Ectodermal cell (in vitro differentiated cells): ENCODE results near the gene UBE2E2.

Experiments used
- H3K27ac ChIP-seq: 2 replicates; pipeline ENCODE4 v1.7.0; 2013; ENCODE audit warnings: mild to moderate bottlenecking, low read depth, low read length; ENCODE audit not compliant: insufficient read depth, poor library complexity, severe bottlenecking
- H3K27me3 ChIP-seq: 2 replicates; pipeline ENCODE4 v1.7.0; 2013; ENCODE audit warnings: mild to moderate bottlenecking, low read length; ENCODE audit not compliant: insufficient read depth, control insufficient read depth, poor library complexity, severe bottlenecking
- H3K36me3 ChIP-seq: one replicate; pipeline ENCODE4 v1.7.0; 2013; ENCODE audit warnings: low read length; ENCODE audit not compliant: control insufficient read depth, insufficient read depth
- H3K4me1 ChIP-seq: one replicate; pipeline ENCODE4 v1.7.0; 2013; ENCODE audit warnings: low read length; ENCODE audit not compliant: control insufficient read depth, insufficient read depth
- H3K4me3 ChIP-seq: 2 replicates; pipeline ENCODE4 v1.7.0; 2013; ENCODE audit warnings: low read depth, low read length, control low read depth; ENCODE audit not compliant: insufficient read depth
- H3K9me3 ChIP-seq: 2 replicates; pipeline ENCODE4 v1.7.0; 2013; ENCODE audit warnings: mild to moderate bottlenecking, low read length, moderate library complexity; ENCODE audit not compliant: control insufficient read depth
- WGBS, 2 experiments: methylation state at CpG; one replicate each; pipeline ENCODE4 v1.1.7; 2013; ENCODE audit warnings: missing lambda C conversion rate in 2 of 2; 5-methylcytosine and 5-hydroxymethylcytosine counted together

UBE2E2 gene

DNA sequence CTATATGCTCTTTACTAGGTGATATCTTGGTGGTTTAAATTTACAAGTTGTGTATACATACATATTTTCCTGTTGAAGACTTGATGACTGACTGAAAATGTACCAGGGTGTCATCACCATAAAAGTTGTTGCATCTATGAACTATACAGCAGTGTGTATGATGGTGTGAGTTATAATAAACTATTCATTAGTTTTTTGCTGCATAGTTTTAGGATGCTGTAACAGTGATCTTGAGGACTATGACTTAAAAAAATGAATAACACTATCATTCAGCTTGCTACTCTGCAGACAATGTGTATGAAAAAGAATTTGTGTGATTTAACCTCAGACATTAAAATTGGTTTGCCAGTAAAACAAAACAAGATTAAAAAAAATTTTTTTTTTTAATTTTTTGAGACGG, 49.0 kb downstream of the UBE2E2 start:
- no peaks in the 10 kb centered on the region for H3K27me3 ChIP-seq
- H3K4me3 ChIP-seq: no peak overlapping the region
- no peaks in the 10 kb centered on the region for H3K9me3 ChIP-seq
- H3K36me3 ChIP-seq: no peaks in the 10 kb centered on the region
- H3K4me1 ChIP-seq: no peaks in the 10 kb centered on the region
- H3K27ac ChIP-seq: no peak overlapping the region
- 91 to 95% methylated on average over 1 of the region's 1 CpG for WGBS, 2 experiments

DNA sequence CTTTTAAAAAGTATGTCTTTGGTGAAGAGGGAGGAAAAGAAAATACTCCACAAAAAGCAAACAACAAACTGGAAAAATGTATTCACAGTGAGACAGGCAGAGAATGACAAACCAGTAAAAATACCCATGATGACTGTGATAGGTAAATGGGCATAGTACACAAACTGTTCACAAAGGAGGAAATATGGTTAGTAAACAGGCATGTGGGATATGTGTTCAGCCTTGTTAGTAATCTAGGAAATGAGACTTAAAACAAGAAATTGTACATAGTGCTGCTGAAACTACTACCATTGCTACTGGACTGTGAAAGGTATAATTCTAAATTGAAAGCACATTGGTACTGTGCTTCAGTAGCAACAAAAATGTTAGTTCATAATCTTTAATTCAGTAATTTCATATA, 50.1 kb downstream of the UBE2E2 start:
- Histone ChIP-seq H3K36me3 (no peaks in the 10 kb centered on the region), H3K27ac (no peak overlapping the region), H3K4me3 (no peak overlapping the region), H3K9me3 (no peaks in the 10 kb centered on the region), H3K27me3 (no peaks in the 10 kb centered on the region), H3K4me1 (no peaks in the 10 kb centered on the region)

DNA sequence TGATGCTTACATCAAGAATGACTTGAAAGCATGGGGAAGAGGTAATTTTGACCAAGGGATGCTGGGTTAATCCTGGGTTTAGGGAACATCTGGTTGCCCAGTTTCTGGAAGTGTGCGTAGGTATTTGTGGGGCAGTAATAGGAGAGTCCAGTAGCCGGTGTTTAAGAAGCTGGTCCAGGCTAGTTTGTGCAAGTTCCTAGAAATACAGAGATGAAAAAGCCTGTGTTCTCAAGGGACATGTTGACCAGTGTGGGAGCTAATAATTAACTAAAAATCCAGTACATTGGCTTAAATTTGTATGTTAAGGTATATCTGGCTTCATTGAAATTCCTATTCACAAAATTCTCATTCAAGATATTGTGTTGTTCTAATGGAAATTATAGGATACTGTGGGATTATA, 51.2 kb downstream of the UBE2E2 start:
- H3K36me3 ChIP-seq: no peaks in the 10 kb centered on the region
- no peaks in the 10 kb centered on the region for H3K9me3 ChIP-seq
- H3K27me3 ChIP-seq: no peaks in the 10 kb centered on the region
- no peak overlapping the region for H3K4me3 ChIP-seq
- H3K4me1 ChIP-seq: no peaks in the 10 kb centered on the region
- H3K27ac ChIP-seq: no peak overlapping the region
- WGBS, 2 experiments: 90 to 98% methylated on average over 2 of the region's 2 CpGs

DNA sequence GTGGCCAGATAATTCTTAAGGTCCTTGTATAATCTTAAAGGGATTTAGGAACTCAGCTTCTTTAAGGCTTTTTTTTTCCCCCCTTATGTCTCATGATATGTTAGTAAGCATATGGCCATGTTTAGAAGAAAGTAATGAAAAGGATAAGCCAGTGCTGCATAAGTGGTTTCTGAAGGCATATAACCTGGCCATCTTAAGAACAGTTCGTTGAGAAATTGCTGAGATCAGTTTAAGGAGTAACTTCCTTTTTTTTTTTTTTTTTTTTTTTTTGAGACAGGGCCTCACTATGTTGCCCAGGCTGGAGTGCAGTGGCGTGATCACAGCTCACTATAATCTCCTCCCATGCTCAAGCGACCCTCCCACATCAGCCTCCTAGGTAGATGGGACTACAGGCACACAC, 51.7 kb downstream of the UBE2E2 start:
- Histone ChIP-seq H3K9me3 (no peaks in the 10 kb centered on the region), H3K4me1 (no peaks in the 10 kb centered on the region), H3K4me3 (no peak overlapping the region), H3K27ac (no peak overlapping the region), H3K27me3 (no peaks in the 10 kb centered on the region), H3K36me3 (no peaks in the 10 kb centered on the region)
- WGBS, 2 experiments: 86 to 87% methylated on average over 3 of the region's 3 CpGs

DNA sequence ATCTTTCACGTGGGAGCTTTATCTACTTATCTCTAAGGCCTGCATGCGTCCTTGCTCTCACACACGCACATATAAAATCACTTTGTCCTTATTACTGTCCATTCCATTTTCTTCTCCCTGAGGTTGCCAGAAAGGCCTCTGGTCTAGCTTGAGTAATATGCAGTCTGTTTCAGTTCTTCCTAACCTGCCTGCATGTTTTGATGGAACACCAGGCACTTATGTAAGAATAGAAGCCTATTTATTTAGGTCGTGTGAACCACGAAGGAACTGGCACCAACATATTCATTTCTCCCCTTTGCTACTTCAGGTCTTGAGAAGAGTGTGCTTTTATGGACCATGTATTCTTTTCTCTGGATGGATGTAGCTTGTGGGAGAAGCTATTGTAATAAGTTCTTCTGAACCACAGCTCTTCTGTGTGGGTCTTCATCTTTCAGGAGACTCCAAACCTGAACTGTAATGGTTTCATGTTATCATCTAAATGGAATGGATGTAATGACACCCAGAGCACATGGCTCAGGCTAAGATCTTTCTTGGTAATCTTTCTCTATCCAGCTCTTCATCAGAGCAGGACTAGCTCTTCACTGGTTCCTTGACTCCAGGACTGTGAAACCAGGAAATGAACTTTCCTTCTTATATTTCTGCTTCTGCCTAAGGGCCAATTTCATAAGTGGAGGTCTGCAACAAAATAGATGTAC, 53.8 kb downstream of the UBE2E2 start:
- no peaks in the 10 kb centered on the region for H3K36me3 ChIP-seq
- no peaks in the 10 kb centered on the region for H3K9me3 ChIP-seq
- 93 to 97% methylated on average over 5 of the region's 5 CpGs for WGBS, 2 experiments

DNA sequence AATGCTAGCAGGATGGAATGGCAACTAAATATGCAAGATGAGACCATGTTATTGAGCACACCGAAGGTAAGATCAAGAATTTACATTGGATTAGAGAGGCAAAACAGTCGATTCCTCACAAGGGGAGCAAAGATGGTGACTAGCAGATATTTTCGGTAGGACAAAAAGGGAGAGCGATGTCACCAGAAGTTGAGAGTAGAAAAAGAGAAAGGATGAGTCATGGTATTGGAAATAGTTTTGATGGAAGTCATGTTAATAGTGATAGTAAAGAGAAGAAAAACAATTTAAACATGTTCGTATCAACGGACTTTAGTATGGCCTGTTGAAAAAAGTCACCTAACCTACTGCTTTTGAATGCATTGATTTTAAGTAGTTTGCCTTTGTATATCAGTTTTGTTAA, 55.0 kb downstream of the UBE2E2 start:
- H3K27ac ChIP-seq: no peak overlapping the region
- H3K9me3 ChIP-seq: no peaks in the 10 kb centered on the region
- no peaks in the 10 kb centered on the region for H3K4me1 ChIP-seq
- no peaks in the 10 kb centered on the region for H3K36me3 ChIP-seq
- 89 to 90% methylated on average over 6 of the region's 6 CpGs for WGBS, 2 experiments
- no peaks in the 10 kb centered on the region for H3K27me3 ChIP-seq
- no peak overlapping the region for H3K4me3 ChIP-seq

More for the DNA sequence above, 53.8 kb downstream of the UBE2E2 start:
- Histone ChIP-seq H3K4me1 (no peaks in the 10 kb centered on the region), H3K27ac (no peak overlapping the region), H3K27me3 (no peaks in the 10 kb centered on the region), H3K4me3 (no peak overlapping the region)

DNA sequence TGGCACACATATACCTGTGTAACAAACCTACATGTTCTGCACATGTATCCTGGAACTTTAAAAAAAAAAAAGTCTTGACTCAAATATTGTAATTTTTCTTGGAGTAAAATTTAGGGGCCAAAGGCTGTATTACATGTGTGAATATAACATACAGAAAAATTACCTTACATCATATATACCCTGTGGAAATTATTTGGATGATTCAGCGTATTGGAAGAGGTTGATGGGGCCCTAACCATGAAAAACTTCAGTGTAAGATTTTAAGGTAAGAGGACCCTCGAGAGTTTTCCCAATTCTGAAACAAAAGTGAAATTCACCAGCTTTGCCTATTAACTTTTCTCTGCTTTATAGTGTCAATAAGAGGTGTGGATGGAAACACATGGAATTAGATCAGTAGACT, 56.4 kb downstream of the UBE2E2 start:
- no peak overlapping the region for H3K4me3 ChIP-seq
- 60 to 100% methylated on average over 1 to 2 of the region's 2 CpGs for WGBS, 2 experiments
- no peaks in the 10 kb centered on the region for H3K27me3 ChIP-seq
- no peaks in the 10 kb centered on the region for H3K4me1 ChIP-seq
- H3K27ac ChIP-seq: no peak overlapping the region
- H3K36me3 ChIP-seq: no peaks in the 10 kb centered on the region
- H3K9me3 ChIP-seq: no peaks in the 10 kb centered on the region

DNA sequence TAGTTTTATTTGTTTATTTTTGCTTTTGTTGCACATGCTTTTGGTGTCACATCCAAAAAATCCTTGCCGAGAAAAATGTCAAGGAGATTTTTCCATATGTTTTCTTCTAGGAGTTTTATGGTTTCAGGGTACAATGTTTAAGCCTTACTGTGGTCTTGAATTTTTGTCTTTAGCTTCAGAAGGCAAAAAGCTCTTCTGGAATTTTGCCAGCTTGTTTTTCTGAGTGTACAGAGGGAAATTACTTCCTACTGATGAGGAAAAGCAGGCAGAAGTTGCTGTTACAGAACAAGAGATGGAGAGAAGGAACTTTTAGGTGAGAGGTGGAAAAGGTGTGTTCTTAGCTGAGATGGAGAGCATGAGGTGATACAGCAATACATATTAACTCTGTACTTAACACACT, 59.6 kb downstream of the UBE2E2 start:
- WGBS, 2 experiments: 90 to 94% methylated on average over 1 of the region's 1 CpG
- H3K27me3 ChIP-seq: no peaks in the 10 kb centered on the region
- H3K4me1 ChIP-seq: no peaks in the 10 kb centered on the region
- no peak overlapping the region for H3K27ac ChIP-seq
- H3K36me3 ChIP-seq: no peaks in the 10 kb centered on the region
- H3K9me3 ChIP-seq: no peaks in the 10 kb centered on the region
- no peak overlapping the region for H3K4me3 ChIP-seq

DNA sequence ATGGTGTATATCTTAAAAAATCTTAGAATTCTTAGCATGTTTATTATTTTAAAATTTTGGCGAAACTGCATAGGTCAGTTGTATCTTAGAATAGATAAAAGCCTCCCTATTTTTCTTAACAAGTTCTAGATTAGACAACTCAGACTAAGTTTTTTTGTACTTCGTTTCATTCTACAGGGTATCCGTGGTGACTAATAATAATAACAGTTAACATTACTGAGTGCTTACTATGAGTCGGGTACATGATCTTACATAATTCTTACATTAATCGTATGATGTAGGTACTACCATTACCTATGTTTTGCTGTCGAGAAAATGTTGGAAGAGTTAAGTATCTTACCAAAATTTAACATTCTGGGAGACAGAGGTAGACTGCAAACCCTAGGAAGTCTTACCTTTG, 60.7 kb downstream of the UBE2E2 start:
- H3K27ac ChIP-seq: no peak overlapping the region
- 92% methylated on average over 6 of the region's 6 CpGs; no CpG with 5 or more reads in 1 of the 2 experiments for WGBS, 2 experiments

DNA sequence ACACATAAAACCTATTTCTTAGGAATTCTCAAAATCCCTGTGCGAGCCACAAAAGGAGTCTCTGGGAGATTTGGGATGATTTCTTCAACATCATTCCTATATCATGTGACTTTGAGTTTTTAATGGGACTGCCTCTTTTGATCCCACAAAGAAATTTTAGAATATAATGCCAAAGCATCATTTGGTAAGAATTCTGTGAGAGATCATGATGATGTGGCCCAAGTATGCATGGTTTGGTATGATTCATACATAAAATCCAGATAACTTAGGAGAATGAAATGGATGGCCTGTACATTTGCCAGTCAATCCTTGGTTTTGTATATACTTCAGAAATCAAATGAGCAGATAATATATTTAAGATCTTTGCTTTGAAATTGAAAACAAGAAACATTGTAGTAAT, 61.3 kb downstream of the UBE2E2 start:
- Histone ChIP-seq H3K36me3 (no peaks in the 10 kb centered on the region), H3K4me1 (no peaks in the 10 kb centered on the region), H3K27ac (no peak overlapping the region), H3K27me3 (no peaks in the 10 kb centered on the region), H3K9me3 (no peaks in the 10 kb centered on the region), H3K4me3 (no peak overlapping the region)
- WGBS, 2 experiments: 91 to 100% methylated on average over 1 of the region's 1 CpG

More for the DNA sequence above, 60.7 kb downstream of the UBE2E2 start:
- no peaks in the 10 kb centered on the region for H3K36me3 ChIP-seq
- no peaks in the 10 kb centered on the region for H3K27me3 ChIP-seq
- H3K4me1 ChIP-seq: no peaks in the 10 kb centered on the region
- H3K9me3 ChIP-seq: no peaks in the 10 kb centered on the region
- H3K4me3 ChIP-seq: no peak overlapping the region

DNA sequence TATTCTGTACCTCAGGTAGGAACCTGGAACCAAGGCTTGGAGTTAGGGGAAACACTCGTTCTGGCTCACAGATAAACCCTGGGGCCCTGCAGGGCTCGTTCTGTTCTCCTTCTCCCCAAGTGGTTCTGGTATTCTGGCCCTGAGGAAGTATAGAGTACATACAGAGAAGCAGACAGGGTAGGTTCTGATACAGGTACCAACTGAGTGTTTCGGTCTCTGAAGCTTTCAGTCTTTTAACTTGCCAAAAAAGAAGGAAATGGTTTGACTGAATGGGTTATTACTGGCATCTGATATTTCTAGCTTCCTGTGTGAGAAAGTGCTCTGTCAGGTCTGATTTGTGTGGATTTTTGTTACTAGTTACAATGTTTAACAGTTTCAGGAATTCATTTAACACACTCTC, 67.3 kb downstream of the UBE2E2 start:
- WGBS, 2 experiments: 97% methylated on average over 3 of the region's 3 CpGs
- Histone ChIP-seq H3K9me3 (no peaks in the 10 kb centered on the region), H3K4me3 (no peak overlapping the region)

More for the DNA sequence above, 67.3 kb downstream of the UBE2E2 start:
- Histone ChIP-seq H3K27me3 (no peaks in the 10 kb centered on the region), H3K36me3 (no peaks in the 10 kb centered on the region), H3K27ac (no peak overlapping the region), H3K4me1 (no peaks in the 10 kb centered on the region)
